CD4-positive, alpha-beta T cell treated with Interleukin-4 for 1 hour (primary cell): Measurements from ENCODE around the gene CD302.
"Not testable (repeated sequence)": the region's sequence is repeated elsewhere in the genome, so short reads cannot be mapped to it uniquely, and the experiment has no call there.

Experiments used
- DNase-seq, 2 donors: peaks; one replicate each; pipeline ENCODE4 v3.0.0-alpha.2; 2020 to 2022

CD302 gene

DNA sequence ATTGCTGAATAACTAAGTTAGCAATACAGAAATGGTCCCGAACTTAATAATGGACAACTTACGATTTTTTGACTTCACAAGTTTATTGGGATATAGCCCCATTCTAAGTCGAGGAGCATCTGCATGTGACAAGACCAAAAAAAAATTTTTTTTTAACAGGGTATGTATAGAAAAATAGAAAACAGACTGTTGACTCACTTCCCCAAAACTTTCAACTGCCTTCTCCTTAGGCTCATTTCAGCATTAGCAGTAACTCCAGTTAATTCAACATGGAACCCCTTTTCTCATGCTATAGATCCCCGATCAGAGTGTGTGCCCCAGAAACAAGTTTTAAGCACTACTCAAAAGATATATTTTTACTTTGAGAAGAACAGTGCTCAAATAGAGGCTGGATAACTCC, 5.4 kb downstream of the CD302 start:
- DNase-seq: no peak

DNA sequence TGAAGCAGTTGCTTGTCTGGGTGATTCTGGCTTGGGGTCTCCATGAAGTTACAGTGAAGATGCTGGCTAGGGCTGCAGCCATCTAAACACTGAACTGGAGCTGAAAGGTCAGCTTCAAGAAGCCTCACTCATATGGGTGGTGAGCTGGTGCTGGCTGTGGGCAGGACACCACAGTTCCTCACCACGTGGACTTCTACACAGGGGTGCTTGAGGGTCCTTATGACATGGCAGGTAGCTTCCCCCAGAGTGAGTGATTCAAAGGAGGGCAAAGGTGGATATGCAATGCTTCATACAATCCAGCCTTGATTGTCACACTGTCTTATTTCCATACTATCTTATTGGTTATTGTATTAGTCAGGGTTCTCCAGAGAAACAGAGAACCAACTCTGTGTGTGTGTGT, 6.0 kb downstream of the CD302 start:
- DNase-seq: no peak

DNA sequence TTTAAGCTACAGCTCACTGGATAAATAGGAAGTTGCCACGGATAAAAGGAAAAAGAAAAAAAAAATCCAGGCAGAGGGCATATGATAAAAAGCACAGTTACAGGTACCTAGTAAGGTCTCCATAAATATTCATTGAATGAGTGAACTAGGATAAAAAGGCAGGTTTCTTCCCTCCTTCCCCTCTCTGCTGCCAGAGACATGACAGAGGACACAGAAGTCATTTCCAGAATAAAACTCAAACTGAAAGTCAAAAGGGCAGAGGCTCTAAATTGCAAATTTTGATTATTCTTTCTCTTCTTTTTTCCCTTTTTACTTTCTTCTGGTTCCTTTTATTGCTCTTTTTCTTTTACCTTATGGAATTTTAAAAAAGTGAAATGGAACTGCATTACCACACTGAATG, 7.7 kb downstream of the CD302 start:
- no peak for DNase-seq

DNA sequence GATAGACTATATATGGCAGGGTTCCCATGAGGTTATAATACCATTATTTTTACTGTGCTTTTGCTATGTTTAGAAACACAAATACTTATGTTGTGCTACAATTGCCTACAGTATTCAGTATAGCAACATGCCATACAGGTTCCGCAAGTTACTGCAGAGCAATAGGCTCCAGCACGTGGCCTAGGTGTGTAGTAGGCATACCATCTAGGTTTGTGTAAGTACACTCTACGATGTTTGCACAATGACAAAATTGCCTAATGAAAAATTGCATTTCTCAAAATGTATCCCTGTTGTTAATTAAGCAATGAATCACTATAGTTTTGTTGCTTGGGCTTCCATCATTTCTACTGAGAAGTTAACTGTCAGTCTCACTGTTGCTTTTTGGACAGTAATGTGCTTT, 9.8 kb downstream of the CD302 start:
- no peak for DNase-seq

DNA sequence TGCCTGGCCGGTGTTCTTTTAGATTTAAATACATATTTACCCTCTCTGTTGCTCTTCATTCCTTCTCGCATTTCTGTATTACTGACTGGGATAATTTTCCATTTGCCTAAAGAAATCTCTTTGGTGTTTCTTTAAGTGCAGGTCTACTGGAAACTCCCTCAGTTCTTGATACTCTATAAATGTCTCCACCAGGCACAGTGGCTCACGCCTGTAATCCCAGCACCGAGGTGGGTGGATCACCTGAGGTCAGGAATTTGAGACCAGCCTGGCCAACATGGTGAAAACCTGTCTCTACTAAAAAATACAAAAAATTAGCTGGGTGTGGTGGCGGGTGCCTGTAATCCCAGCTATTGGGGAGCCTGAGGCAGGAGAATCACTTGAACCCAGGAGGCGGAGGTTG, 10.4 kb downstream of the CD302 start:
- not testable (repeated sequence) for DNase-seq

DNA sequence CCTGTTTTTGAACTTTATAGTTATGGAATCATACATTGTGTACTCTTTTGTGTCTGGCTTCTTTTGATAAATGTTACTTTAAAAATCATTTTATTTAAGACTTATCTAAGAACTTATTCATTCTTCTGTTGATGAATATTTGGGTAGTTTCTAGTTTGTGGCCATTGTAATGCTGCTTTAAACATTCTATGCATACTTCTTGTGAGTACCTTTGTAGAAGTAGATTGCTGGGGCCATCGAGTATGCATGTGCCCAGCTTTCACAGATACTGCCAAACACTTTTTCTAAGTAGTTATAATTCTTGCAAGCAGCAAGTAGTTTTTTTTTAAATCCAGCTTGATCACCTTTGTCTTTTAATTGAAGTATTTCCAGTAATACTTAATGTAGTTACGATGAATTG, 11.1 kb downstream of the CD302 start:
- DNase-seq: no peak

DNA sequence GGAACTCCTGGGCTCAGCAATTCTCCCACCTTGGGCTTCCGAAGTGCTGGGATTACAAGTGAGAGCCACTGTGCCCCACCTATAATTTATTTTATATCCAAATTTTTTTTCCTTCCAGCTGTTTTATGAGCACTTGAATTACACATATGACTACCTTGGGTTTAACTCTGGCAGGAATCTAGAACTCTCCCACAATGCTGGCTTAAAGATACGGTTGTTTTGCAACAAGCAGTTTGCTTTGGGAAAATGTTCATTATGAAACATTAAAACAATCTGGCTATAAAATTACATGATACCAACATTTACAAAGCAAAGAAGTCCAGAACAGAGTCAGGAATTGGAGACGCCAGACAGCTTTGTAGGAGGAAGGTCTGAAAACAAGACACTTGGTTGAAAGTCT, 12.8 kb downstream of the CD302 start:
- no peak for DNase-seq

DNA sequence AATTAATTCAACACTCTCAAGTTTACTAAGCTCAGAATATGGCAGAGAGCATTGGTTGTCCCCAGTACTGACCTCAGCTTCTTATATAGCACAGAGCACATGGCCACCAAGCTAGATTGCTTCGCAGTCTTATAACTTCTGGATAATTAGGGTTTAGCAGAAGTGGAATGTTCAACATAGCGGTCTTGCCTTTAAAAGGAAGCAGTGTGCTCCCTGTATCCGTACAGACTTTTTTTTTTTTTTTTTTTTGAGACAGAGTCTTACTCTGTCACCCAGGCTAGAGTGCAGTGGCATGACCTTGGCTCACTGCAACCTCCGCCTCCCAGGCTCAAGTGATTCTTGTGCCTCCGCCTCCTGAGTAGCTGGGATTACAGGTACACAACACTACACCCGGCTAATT, 13.3 kb downstream of the CD302 start:
- DNase-seq: not testable (repeated sequence)

DNA sequence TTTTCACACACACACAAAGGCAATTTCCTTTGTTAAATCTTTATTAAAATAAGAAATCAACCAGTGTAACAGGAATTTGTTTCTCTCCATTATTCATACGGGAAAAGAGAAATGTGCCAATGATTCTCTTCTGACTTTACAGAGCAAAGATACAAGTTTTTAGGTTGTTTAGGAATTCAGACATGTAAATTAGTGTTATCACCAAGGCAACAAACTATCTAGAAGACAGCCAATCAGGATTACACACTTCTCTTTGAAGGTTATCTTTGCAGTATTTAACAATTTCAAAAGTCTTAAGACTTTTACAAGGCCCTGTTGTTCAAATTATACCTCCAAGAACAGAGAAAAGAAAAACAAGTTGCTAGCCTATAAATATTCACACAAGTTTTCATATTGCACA, 14.5 kb downstream of the CD302 start:
- no peak for DNase-seq

DNA sequence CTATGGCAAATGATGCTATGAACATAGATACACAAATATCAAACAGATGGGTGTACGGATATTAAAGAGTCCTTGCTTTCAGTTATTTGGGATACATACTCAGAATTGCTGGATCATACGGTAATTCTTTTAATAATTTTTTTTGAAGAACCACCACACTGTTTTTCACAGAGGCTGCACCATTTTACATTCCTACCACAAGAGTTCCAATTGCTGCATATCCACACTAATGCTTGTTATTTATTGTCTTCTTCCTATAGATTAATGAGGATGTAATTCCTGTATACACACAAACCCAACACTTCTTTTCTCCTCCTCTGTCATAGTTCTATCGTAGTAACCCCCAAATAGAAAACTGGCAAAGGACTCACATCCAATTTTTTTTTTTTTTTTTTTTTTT, 21.7 kb downstream of the CD302 start:
- DNase-seq: no peak

DNA sequence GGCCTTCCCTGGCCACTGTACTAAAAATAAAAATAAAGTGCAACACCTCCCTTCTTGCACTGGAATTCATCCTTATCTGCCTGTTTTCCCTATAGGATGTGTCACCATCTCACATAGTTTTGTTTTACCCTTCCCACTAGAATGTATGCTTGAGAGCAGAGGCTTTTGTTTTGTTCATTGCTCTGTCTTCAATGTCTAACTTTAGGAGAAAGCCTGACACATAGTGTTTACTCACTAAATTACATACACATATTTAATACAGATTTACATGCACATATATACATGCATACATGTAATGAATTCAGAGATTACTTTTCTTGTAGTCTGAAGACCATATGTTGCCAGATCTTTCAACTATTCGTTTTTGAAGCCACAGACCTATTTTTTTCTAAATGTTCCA, 23.0 kb downstream of the CD302 start:
- DNase-seq: no peak

DNA sequence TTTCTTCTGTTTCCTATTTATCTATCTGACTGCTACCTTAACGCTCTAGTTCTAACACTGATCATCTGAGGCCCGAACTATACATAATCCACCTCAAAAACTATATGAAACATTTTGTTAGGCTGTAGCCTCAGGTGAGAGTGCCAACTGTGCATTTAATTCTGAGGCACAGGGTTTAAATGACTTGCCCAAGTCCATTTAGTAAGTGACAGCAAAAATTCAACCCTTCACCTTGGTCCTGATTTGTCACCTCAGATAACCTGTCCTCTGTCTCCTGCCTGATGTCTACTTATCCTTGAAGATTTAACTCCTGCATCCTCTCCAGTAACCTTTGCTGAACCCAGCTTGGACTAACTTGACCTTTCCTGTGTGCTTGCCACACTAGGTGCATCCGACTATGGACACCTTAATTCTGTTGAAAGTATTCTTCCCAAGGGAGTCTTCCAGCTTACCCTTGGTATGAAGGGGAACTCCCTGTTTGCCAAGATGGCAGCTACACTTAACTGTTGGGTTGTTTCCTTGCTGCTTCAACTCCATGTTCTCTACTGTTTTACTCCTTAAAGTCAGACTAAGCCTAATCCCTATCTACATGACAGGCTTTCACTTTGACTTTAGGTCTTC, 23.5 kb downstream of the CD302 start:
- no peak for DNase-seq

DNA sequence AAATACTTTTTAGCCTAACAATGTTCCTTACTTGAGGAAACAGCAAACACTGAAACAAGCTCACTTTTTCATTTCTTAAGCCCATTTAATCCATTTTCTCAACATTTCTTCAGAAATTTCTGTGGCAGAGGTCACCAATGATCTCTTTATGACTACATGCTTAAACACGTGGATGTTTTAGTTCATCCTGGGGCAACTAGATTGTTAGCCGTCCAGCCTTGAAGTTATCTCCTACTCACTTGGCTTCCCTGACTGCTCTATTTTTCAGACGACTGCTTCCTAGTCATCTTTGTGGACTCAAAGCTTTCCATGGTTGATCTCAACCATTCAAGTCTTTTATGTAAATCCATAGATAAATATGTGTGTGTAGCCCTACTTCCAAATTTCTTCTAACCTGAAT, 24.1 kb downstream of the CD302 start:
- DNase-seq: no peak

DNA sequence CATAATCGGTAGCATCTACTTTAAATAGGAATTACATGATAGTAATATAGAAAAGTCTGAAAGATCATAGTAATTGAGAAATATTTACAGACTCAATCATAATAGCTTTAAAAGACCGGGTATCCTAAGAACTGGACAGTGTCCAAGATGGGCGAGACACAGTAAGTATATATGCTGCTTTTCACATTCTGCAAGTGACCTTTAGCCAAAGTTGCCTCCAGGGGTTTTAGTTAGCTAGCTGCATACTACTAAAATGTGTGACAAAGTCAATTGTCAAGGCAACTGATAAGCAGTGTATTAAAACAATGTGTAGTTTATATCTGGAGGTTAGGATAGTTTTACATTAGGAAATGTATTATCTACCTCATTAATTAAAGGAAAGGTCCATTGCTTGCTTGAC, 24.6 kb downstream of the CD302 start:
- no peak for DNase-seq

DNA sequence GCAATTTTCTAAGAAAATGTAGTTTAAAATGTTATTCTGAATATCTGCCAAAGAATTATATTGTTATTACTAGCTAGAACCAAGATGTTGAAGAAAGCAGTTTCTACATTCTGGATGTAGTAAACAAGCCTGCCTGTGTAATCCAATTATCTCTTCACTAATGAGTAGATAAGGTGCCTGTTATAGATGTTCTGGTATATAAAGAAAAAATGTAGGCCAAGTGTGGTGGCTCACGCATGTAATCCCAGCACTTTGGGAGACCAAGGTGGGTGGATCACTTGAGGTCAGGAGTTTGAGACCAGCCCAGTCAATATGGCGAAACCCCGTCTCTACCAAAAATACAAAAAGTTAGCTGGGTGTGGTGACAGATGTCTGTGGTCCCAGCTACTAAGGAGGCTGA, 28.9 kb downstream of the CD302 start:
- DNase-seq: no peak

DNA sequence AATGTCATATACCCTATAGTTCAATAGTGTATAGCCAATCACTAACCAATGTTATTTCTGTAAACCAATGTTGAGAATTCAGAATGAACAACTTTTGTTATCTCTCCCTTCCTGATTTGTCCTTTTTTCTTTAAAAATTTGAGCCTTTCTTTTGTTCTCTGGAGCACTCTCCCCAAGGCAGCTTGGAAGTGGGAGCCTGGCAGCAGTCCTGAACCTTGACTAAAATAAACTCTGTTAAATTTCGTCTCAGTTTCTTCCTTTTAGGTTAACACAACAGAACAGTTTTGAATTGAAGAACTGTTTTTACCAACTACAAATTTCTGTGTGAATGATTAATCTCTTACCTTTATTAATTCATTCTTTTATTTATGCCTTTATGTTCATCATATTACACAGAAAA, 35.9 kb downstream of the CD302 start:
- DNase-seq: no peak

DNA sequence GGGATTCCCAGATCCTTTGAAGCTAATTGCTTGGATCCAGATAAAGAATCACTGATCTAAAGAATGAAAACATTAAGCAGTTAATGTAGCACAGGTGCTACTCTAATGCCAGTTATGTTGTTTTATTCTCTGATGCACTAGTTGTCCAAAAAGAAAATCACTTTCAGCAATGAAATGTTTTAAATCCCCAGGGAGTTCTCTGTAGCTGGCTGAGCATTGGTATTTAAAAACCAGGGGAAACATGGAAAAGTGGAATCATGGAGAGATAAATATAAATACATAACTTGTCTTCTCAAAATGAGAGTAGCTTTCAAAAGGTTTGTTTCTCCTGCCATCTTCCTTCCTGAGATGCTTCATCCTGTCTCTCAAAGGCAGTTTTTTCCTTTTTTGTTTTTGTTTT, 37.7 kb downstream of the CD302 start:
- DNase-seq: no peak

DNA sequence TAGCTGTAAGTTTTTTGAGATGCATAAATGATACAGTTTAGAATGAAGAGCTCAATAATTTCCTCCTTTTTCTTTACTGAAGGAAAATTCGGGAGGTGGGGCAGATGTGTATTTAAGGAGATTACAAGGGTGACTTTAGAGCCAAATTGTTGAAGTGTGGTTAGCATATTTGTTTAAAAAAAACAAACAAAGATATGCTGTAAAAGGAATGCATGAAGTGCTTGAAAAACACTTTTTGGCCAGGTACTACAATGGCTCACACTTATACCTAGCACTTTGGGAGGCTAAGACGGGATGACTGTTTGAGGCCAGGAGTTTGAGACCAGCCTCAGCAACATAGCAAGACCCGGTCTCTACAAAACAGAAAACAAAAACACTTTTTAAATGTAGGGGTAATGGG, 38.4 kb downstream of the CD302 start:
- no peak for DNase-seq

DNA sequence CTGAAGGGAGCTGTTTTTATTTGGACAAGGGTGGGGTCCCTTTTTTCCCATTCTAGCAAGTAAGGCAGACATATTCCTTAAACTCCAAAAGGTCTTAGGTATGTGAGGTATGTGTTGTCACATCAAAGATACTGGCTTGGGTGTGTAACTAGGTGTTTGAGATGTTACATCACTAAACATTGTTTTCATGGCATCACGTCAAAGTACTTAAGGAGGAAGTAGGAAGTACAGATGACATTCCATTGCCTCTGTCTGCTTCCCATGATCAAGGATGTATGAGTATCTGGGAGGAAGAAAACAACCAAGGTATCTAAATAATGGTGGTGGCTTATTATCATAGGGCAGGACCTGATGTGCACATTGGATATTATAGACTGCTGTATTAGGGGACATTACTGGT, 39.3 kb downstream of the CD302 start:
- no peak for DNase-seq

DNA sequence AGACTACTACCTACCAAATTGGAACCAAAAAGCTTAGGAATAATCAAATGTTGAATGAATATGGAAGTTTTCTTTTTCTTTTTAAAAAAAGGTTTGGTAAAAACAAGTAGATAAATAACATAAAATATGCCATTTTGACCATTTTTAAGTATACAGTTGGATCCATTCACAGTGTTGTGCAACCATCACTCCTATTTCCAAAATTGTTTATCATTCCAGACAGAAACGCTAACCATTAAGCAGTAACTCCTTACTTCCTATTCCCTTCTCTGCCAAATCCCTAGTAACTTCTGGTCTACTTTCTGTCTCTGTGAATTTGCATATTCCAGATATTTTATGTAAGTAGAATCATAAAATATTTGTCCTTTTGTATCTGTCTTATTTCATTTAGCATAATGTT, 39.8 kb downstream of the CD302 start:
- DNase-seq: no peak

DNA sequence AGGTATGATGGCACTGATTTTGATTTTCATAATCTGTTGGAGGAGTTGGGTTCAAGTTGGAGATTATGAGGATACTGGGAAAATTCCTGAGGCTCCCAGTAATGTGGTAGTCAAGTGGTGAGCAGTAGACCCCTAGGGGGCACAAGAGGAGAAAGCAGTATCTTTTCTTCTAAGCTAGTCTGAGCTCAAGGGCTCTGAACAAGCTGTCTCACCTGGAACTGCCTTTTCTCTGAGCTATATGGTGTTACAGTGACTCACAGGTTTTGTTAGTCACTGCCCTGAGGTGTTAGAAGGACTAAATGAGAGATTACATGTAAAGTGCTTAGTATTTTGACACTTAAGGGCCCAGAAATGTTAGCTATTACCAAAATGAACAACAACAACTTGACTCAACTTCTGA, 42.2 kb downstream of the CD302 start:
- DNase-seq: no peak

DNA sequence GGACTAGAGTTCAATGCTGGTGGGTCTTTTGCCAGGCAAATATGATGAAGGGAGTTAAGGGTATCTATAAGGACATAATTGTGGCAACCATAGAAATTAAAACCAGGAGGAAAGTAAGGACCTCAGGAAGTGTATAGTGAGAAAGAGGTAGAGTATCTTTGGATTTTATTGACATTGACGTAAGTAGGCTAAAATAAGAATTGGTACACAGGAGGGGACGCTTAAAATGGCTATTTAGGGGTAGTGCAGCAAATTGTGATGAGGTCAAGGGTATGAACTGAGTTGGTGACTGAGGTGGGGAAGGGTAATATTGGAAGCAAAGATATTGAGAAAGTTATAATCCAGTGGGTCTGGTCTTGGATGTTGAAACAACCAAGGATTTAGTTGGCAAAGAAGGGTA, 43.0 kb downstream of the CD302 start:
- no peak for DNase-seq

DNA sequence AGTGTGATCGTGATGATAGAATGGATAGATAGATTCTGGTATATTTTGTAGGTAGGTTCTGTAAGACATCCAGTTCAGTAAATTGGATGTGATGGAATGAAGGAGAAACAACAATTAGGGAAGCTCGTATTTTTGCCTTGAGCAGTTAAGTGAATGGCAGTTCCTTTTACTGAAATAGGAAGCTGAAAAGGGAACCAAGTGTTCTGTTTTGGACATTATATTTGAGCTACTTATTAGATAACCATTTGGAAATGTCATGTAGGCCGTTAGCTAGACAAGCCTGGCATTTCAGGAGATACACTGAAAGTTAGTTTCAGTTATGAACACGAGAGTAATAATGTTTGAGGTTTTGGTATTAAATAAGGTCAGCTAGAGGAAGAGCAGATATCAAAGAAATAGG, 44.2 kb downstream of the CD302 start:
- no peak for DNase-seq

DNA sequence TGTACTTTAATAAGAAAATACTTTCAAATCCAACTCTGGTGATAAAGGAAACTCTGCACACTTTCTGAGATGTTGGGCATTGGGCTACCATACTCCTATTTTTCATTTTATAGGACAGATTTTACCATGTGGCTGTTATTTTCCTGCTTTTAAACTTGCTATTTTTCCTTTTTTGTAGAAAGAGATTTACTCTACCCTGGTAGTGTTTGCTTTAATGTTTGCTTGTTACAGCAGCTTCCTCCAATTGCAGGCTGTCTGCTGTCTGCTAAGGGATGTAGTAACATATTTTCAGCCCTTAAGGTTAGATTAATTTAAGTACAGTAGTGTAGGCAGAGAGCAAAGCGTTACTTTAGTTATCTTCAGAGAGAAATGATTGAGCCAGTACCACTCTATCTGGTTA, 47.1 kb downstream of the CD302 start:
- DNase-seq: no peak

DNA sequence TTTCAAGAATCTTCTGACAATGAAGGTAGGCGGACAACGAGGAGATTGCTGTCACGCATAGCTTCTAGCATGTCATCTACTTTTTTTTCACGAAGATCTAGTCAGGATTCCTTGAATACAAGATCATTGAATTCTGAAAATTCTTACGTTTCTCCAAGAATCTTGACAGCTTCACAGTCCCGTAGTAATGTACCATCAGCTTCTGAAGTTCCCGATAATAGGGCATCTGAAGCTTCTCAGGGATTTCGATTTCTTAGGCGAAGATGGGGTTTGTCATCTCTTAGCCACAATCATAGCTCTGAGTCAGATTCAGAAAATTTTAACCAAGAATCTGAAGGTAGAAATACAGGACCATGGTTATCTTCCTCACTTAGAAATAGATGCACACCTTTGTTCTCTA, 49.9 kb downstream of the CD302 start:
- DNase-seq: no peak

DNA sequence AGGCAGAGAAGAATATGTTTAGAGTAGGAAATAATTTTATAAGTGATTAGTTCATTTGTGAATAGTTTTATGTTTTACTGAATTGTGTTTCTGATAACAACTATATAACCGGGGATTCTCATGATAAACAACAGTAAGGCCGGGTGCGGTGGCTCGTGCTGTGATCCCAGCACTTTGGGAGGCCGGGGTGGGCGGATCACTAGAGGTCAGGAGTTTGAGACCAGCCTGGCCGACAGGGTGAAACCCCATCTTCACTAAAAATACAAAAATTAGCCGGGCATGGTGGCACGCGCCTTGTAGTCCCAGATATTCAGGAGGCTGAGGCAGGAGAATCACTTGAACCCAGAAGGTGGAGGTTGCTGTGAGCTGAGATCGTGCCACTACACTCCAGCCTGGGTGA, 52.8 kb downstream of the CD302 start:
- not testable (repeated sequence) for DNase-seq
